NCI-H1436 treated with DMSO at 0.1 percent for 48 hours (cell line): ENCODE measurements around the gene POC1A.

Source experiments
- DNase-seq: peaks from one replicate; lab custom pipeline; 2025; lab: John Stamatoyannopoulos, UW

The POC1A gene

DNA sequence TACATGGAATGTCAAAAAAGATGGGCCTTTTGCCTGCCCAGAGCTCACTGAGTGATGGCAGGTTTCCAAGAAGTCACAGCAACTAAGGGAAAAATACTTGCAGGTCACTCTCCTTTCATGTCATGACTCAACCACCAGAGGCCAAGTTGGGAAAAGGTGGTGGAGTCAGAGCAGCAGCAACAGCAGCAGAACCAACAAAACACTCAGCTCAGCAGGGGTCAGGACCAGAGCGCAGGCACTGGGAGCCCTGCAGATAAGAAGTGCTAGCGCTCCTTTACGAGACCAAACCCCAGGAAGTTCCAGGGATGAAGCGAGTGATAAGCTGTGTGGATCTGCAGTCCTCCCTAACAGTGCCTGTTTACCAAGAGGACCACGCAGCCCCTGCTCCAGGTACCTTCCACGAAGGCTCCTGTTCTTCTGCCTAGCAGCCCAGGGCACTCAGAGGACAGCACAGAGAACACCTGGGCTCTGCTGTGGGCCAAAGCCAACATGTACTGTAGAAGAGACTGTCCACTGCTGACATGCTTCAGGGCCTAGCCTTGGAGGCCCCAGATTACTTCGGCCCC, 26.0 kb downstream of the POC1A start:
- no peak for DNase-seq

DNA sequence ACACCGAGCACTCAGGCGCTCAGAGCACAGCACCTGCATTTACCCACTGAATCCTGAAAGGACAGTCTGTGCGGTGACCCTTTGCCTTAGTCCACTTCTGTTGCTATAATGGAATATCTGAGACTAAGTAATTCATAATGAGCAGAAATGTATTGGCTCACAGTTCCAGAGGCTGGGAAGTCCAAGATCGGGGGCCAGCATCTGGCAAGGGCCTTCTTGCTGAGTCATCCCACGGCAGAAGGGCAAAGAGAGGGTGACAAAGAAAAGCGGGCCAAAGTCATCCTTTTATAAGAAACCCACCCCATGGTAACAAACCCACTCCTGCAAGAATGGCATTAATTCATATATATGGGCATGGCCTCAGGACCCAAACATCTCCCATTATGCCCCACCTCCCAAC, 27.7 kb downstream of the POC1A start:
- DNase-seq = no peak

DNA sequence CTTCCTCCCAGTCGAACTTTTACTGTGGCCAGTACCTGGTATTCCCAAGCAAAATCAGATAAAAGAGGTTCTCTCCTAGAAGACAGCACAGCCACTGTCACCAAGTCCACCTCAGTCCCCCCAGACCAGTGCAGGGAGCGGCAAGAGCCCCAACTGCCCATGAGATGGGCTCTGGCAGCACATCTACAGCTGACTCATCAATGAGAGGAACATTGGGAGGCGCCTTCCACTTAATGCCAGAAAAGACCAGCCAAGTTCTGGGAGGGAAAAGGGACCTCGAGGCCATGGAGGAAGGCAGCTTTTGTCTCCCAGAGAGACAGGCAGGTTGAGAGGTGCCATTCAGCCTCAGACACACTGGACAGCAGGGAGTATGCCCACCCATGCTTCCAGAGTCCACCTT, 28.2 kb downstream of the POC1A start:
- no peak for DNase-seq

DNA sequence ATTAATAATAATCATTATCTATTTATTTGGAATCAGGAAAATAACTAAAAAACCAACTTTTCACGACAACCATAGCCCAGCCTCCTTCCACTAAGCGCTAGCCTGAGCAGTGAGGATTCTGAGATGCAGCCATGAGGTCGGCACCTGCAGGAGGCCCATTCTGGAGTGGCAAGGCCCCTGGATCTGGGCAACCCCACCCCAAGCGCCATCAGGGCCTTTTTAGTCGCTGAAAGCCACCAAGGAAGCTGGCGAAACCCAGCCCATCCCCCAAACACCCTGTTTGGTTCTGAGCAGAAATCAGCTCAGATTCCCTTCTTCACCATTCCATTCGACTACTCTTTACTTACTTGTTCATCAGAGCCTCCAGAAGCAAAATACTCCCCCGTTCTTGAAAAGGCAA, 29.5 kb downstream of the POC1A start:
- no peak for DNase-seq

DNA sequence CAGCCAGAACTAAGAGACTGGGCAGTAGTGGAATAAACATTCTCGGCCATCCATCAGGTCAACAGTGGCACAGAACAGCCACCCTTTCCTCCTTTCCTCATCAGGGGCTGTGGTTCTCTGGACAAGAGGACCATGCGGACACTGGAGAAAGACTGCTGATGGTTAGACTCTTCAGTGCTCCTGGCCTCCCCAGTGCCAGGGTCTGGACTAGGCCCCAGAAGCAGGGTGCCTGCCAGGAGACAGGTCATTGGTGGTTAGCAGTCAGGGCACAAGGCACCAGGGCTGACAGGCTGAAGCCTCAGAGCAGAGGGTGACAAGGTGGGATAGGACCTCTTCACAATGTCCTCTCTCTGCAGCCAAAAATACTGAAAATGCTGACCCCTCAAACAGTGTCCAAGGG, 30.1 kb downstream of the POC1A start:
- no peak for DNase-seq

DNA sequence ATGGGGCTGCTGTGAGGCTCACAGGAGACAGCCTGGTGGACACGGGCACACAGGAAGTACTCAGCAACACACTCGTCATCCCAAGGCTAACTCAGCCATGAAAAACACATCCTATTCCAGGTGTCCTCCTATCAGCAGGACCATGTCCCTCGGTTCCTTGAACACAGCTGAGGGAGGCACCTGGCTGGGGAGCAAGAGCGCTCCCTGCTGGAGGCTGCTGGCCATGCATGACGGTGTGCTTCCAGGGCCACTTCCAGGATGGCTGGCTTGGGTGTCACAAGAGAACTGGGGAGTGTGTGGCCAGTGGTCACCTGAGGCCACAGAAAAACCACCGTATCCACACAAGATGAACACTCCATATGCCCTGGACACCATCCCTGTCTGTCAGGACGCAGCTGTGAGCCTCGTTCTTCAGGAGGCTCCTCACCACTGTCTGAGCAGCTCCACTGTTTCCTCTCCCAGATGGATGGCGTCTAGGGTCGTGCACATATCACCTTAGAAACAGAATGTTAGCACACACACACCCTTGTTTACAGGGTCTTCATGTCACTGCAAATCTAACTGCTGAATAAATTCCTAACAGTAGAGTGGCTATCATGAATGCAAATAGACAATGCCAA, 31.0 kb downstream of the POC1A start:
- DNase-seq = no peak

DNA sequence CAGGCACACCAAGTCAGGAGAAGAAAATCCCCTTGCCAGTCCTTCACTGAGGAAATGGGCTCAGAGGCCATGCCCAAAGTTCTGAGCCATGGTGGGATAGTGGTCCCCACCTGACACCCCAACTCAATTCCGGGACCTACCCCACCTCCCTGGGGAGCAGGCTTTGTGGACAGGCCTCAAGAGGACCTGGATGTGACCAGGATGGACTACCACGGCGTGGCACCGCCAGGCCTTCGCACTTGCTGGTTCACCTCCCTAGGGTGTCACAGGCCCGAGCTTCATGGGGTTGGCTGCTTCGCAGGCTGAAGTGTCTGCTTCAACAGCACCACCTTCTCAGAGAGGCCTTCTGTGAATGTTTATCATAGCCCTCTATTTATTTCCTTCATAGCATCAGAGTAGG, 31.7 kb downstream of the POC1A start:
- DNase-seq = no peak

DNA sequence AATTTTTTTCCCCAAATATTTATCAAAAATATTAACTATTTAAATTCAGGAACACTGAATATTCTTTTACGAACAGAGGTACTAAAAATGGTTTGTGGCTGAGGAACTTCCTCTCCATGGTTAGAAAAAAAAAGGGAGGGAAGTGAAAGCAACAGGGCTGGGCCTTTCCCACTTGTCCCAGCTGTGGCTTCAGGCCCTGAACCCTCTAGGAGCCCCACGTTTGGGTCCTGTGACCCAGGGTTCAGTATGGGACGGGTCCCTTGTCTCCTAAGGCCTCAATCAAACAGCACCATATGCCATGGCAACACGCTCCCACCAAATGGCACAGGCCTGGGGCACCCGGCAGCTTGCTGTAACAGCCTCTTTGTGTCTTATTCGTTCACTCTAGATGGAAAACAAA, 32.4 kb downstream of the POC1A start:
- no peak for DNase-seq

DNA sequence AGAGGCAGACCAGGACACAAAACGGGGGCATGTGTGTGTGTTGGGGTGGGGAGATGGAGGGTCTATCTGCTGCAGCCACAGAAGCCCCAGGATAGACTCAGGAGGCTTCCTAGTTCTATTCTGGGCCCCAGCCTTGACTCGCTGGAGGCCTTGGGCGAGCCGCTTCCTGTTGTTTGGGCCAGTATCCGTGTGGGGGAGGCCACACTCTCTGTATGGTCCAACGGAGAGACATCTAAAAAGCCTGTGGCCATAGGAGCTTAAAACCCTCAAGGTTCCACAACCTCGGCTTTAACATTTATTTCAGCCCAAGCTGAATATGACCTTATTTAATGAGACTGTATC, 32.8 kb downstream of the POC1A start:
- no peak for DNase-seq

DNA sequence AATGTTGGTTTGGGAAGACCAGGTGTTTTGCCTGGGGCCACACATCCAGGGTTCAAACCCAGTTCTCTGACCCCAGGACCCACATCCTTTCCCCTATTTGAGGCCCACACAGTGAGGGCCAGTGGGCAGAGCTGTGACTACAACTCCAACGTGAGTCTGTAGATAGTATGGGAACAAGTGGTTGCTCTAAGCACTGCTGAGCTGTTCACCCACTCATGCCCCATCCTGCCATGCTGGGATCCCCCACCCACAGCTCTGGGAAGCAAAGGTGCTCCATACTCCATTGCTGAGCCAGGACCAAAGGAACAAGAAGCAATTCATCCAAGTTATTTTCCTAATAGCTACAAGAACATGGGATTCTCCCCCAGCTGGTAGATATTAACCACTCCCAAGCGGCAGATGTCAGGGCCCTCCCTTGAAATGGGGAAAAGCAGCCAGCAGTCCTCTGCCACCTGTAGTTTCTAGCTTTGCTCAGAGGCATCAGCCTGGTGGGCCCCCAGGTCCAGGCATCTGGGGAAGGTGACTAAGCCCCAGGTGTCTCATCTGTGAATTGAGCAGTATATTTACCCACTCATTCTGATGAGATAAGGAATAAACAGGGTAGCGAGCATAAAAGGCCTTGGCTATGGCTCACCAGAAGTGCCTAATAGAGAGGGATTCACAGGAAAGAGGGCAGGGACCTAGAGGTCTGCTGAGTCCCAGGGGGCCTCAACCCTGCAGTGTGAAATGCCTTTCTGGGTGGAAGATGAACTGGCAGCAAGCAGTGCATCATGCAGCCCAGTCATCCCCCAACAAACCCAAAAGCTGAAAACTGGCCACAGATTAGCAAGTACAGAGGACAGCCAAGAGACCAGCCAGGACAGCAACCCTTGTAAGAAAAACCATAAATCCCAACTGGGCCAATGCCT, 33.4 kb downstream of the POC1A start:
- DNase-seq = no peak

DNA sequence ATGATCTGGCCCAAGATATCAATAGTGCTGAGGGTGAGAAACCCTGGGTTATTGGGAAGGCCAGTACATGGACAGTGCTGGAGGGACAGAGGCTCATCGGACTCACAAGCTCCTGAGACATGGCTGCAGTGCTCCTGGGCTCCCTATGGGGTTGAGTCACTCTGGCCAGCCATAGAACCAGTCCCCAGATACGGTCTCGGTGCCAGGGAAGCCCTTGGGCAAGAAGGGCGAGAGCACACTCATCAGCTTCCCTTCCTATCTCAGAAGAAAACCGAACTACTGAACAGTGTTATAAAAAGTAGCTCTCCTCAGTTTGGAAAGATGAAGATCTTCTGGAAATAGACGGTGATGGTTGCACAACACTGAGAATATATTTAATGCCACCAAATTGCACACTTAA, 34.4 kb downstream of the POC1A start:
- no peak for DNase-seq

DNA sequence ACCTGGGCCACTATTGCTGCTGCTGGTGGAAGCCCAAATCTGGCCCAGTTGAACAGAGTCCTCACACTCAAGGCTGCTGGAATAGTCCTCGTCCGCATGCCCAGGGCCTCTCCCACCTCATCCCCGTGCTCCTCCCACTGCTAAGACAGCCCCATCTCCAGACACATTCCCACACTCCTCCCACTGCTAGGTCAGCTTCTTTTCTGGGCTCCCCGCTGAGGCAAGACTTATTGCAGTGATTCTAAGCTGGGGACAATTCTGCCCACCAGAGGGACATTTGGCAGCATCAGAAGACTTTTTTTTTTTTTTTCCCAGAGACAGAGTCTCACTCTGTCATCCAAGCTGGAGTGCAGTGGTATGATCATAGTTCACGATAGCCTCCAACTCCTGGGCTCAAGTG, 35.1 kb downstream of the POC1A start:
- DNase-seq = no peak

DNA sequence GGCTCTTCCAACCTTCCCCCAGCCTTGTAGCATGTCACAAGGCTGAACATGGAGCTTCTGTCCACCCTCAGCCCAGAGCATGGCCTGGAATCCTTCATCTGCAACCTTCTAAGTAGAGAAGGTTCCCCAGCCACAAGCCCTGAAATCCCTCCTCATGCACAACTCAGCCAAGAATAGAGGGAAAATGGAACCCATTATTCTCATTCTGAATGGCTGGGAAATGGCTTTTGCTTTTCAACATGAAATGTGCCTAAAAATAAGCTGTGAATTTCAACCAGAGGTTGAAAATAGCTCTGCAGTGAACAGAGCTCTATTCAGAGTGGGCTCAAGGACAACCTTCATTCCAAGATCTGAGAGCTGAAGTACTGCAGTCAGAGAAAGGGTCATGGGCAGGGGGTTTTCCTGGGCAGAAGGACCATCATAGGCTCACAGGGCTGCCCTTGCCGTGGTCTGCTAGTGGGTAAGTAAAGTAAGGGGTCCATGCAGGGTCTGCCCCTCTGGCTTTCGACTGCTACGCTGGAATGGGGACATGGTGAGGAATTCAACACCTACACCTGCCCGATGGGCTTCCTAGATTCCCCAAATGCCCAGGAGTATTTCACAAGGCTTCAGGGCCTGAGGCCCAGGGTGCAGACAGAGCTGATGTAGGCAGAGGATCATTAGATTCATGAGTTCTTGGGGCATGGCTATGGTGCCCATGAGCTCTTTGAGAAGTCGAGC, 35.9 kb downstream of the POC1A start:
- no peak for DNase-seq

DNA sequence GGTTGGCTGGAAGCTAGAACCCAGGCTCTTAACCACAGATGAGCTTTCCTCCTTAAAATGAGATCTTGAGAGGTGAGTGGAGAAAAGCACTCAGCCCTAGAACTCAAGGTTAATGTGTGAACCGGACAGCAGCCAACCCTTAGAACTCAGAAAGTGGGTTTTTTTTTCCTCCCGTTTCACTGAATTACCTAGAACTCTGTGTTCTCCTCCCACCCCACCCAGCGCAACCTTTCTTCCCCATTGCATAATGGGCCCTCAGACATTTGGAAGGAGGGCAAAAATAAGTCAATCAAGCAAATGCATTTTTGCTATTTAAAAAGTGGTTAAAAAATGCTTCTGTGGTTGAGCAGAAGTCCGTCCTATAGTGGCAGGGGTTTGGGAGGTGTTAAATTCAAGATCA, 36.7 kb downstream of the POC1A start:
- DNase-seq = no peak

DNA sequence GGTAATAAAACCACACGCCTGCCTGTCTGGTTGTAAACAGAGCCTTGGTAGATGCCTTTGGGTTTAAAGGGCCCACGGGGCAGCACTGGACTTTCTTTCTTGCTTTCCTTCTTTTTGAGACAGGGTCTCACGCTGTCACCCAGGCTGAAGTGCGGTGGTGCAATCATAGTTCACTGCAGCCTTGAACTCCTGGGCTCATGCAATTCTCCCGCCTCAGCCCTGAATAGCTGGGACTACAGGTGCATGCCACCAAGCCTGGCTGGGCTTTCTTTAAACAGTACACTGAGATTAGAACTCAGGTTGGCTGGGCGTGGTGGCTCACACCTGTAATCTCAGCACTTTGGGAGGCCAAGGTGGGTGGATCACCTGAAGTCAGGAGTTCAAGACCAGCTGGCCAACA, 42.2 kb downstream of the POC1A start:
- no peak for DNase-seq

DNA sequence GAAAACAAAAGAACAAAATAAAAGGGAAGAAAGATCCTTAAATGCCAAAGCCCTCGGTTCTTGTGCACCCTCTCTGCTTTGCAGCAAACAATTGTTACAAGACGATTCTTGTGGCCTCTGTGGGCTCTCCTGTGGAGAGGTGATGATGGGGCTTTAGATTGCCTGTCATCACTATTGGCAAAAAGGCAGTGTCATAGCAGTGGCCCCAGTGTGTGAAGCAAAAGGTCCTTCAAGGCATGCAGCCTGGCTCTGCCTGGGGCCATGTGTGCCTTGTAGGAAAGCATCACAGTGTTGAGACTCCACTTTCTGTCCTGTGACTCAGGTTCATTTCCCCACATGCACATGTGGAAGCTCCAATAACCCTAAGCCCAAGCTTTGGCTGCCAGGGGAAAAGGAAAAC, 43.7 kb downstream of the POC1A start:
- no peak for DNase-seq

DNA sequence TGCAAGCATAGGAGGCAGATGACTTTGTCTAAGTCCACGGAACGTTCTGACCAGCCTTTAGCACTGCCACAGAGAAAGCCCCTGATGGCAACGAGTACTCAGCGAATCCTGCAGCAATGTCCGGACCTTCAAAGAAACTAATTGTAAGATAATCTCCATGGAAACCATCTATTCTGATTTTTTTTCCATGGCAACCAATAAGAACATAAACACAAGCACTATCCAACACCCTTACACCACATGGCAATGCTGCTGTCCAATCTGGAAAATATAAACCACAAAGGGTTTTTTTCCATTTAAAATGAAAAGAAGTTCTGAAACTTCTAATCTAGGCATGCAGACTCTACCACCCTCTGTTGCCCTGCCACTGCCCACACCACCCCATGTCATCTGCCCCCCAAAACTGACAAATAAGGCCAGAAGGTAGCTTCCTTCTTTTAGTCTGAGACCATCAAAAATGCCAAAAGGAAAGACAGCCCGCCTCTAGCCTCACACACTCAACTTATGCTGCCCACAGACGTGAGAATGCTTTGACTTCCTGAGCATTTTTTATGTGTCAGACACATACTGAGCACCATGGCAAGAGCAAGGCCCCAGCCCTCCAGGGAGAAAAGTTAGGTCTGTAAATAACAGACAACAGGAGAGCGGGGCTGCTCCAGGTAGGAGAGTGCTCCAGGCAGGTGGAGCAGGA, 44.5 kb downstream of the POC1A start:
- DNase-seq = no peak

DNA sequence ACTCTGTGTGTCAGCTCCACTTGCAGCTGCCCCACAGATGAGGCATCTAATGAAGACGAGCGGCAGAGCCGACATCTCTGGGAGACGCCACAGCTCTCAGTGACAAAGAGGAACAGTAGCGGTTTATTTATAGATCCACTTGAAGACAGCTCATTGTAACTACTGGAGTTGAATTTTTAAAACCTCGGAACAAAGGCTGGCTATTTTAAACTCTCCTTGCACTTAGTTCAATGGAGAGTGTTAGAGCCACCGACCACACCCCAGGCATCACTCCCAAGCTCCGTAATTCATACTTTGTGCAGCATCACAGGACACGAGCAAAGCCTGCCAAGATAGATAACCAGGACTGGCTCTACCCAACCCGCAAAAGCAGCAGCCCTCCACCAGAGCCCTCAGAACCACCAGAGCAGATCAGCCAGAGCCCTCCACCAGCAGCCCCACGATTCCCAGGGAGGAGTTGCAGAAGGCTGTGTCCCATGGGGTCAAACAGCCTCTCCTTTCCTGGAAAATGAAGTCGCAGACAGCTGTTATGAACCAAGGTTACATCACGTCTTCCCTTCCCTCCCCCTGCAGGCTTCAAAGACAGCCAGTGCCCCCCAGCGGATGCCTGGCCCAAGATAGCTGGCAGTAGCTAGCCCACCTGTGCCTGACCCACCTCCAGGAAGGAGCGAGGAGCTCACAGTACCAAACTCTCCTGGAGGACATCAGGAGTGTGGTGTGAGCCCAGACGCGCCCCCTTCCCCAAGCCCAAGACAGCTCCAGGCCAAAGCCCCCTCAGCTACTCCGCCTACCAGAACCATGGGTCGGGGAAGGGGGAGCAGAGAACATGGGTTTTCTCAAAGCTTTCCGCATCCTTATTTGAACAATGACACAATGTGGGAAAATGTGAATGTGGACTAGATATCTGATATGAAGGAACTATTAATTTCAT, 45.7 kb downstream of the POC1A start:
- no peak for DNase-seq

DNA sequence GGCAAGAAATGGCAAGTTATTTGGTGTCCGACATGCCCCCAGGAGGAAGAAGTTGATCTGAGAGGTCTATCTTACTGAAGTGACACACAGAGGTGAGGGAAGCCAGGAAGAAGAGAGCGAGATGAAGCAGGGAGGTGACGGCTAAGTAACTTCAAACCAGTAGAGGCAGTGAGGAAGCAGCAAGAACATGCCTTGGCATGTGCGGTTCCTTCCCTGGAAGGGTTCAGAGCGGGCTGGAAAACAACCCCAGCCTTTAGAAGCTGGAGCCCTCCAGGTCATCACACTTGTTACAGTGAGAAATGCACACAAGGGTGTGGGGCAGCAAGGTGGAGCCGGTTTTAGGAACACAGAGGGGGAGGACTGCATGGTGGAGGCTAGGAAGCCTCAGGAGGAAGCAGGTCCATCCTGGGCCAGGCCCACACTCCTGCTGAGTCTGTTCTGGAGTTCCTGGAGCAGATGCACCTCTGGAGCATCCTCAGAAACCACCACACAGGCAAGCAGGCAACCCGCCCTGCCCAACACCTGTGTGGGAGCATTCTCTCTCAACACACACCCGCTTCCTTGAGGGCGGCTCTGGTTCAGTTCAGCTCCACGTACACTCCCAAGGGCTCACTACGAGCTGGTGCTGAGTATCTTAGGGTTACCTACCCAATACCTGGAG, 47.1 kb downstream of the POC1A start:
- DNase-seq = no peak
